CD4-positive, alpha-beta memory T cell (primary cell): ENCODE measurements around the gene RTBDN. TPM values are rescaled to one million over a fixed set of nuclear protein-coding genes. Genes with fewer than 3 reads are reported as not detected.
A peak's percentile ranks its signal among the peaks of the same experiment; 100 is the strongest.

Experiments used
- CTCF ChIA-PET: fragments of 350-600 bp; sonication (Branson Sonifier 250); formaldehyde crosslinking; loops from one replicate; lab custom pipeline; 2021; ENCODE audit warnings: inconsistent platforms; ENCODE audit not compliant: partially characterized antibody; lab: Charles Lee
- POLR2A ChIA-PET: fragments of 350-600 bp; sonication (Branson Sonifier 250); formaldehyde crosslinking; loops from one replicate; lab custom pipeline; 2021; ENCODE audit not compliant: partially characterized antibody; lab: Charles Lee
- DNase-seq, 5 donors: peaks; one replicate each; pipeline versions ENCODE4 v3.0.0 to v3.0.0-alpha.2; 2020 to 2022; ENCODE audit warnings: mixed read lengths in 1 of 5
- H3K27ac ChIP-seq: one replicate; pipeline ENCODE4 v1.7.0; 2013; ENCODE audit warnings: low read depth, low read length
- H3K27me3 ChIP-seq: 2 replicates; pipeline ENCODE4 v1.7.0; 2013; ENCODE audit warnings: mild to moderate bottlenecking, low read length, moderate library complexity; ENCODE audit not compliant: insufficient read depth
- H3K36me3 ChIP-seq: 2 replicates; pipeline ENCODE4 v1.7.0; 2013; ENCODE audit warnings: mild to moderate bottlenecking, low read length, moderate library complexity; ENCODE audit not compliant: insufficient read depth
- H3K4me1 ChIP-seq: 2 replicates; pipeline ENCODE4 v1.7.0; 2013; ENCODE audit warnings: mild to moderate bottlenecking, low read length, moderate library complexity; ENCODE audit not compliant: insufficient read depth
- H3K4me3 ChIP-seq, 2 donors: one replicate each; pipeline ENCODE4 v1.7.0; 2013; ENCODE audit warnings: low read length in 2 of 2, mild to moderate bottlenecking in 1 of 2
- H3K9me3 ChIP-seq, 2 donors: one replicate each; pipeline ENCODE4 v1.7.0; 2013; ENCODE audit warnings: low read length in 2 of 2, control low read depth in 1 of 2; ENCODE audit not compliant: control insufficient read depth in 1 of 2
- H3K27ac Mint-ChIP-seq, 7 donors: one replicate each; pipeline ENCODE4 v1.8.0; 2020 to 2021; ENCODE audit warnings: mixed read lengths in 7 of 7, mild to moderate bottlenecking in 6 of 7, inconsistent platforms in 3 of 7, moderate library complexity in 3 of 7
- H3K27me3 Mint-ChIP-seq, 2 donors: one replicate each; pipeline ENCODE4 v1.8.0; 2020 to 2021; ENCODE audit warnings: mixed read lengths in 2 of 2
- H3K36me3 Mint-ChIP-seq, 2 donors: one replicate each; pipeline ENCODE4 v1.8.0; 2020 to 2021; ENCODE audit warnings: mixed read lengths in 2 of 2, inconsistent platforms in 1 of 2, mild to moderate bottlenecking in 1 of 2
- H3K4me1 Mint-ChIP-seq, 4 donors: one replicate each; pipeline ENCODE4 v1.8.0; 2020 to 2021; ENCODE audit warnings: mixed read lengths in 4 of 4, mild to moderate bottlenecking in 1 of 4
- H3K4me3 Mint-ChIP-seq, 8 donors: one replicate each; pipeline ENCODE4 v1.8.0; 2020 to 2021; ENCODE audit warnings: mixed read lengths in 8 of 8, mild to moderate bottlenecking in 7 of 8, moderate library complexity in 6 of 8, inconsistent platforms in 3 of 8
- H3K9me3 Mint-ChIP-seq, 8 donors: one replicate each; pipeline ENCODE4 v1.8.0; 2020 to 2021; ENCODE audit warnings: mixed read lengths in 8 of 8, mild to moderate bottlenecking in 5 of 8, inconsistent platforms in 3 of 8, moderate library complexity in 1 of 8
- intact Hi-C: fragments of 100-400 bp; cut with micrococcal nuclease; formaldehyde crosslinking; loops from one replicate; pipeline ENCODE4 v1.15.1; 2023
- microRNA-seq: library from miRNA; unstranded; fragments of <30 nt; microRNA quantifications from one replicate; pipeline ENCODE4 v1.2.0, GENCODE V29; 2021; ENCODE audit warnings: borderline replicate concordance, borderline number of aligned reads, borderline microRNAs expressed, mixed read lengths
- polyA plus RNA-seq, 2 donors: library from polyadenylated mRNA; unstranded; fragments of 300-500 nt; fragmentation: Illumina TruSeq; gene quantifications; one replicate each; pipeline ENCODE4 v1.2.3, GENCODE V29; 2021
- total RNA-seq, 2 experiments: library from RNA; stranded (reverse); gene quantifications; one replicate each; pipeline ENCODE4 v1.2.3, GENCODE V29; 2021

RTBDN gene
- total and polyA plus RNA-seq, 4 experiments from 2014 or later: not detected

GRCh38 chr19:12779162-12779993 is 55.0 kb downstream of the RTBDN start:
- H3K27ac ChIP-seq: peak overlapping the region; percentile 86
- H3K36me3 Mint-ChIP-seq: peaks cover 0 to 2% of the 10 kb centered on the region in 2 donors
- no peaks in the 10 kb centered on the region for H3K9me3 ChIP-seq
- peaks cover 0 to 1% (median 0%) of the 10 kb centered on the region in 8 donors for H3K9me3 Mint-ChIP-seq
- H3K4me1 ChIP-seq: peaks cover 60% of the 10 kb centered on the region
- H3K4me3 ChIP-seq: no peak overlapping the region
- DNase-seq: no peak
- peak overlapping the region; percentile 12 to 92 (median 64) for H3K4me3 Mint-ChIP-seq
- intact Hi-C loops: no loop called here
- peaks cover 24 to 53% (median 35%) of the 10 kb centered on the region in 4 donors for H3K4me1 Mint-ChIP-seq
- ChIA-PET POLR2A (interaction anchor here (1.3 to 16.4 kb wide), 4 partner anchors 16 to 98 kb away, joined by 3 to 1162 read pairs (median 4); partner anchors contain the start of genes DHPS, GET3, JUNB and PRDX2), CTCF (interaction anchor here (2.6 to 27.8 kb wide), 2 partner anchors 9 to 19 kb away, joined by 14 to 906 read pairs; partner anchors contain the start of genes JUNB, PRDX2, RNASEH2A and THSD8)
- no peaks in the 10 kb centered on the region for H3K36me3 ChIP-seq
- peak overlapping the region; percentile 65 to 97 (median 94) for H3K27ac Mint-ChIP-seq
- no peaks in the 10 kb centered on the region for H3K27me3 Mint-ChIP-seq
- H3K27me3 ChIP-seq: no peaks in the 10 kb centered on the region

- no peak overlapping the region for H3K4me3 ChIP-seq
- ChIA-PET CTCF (interaction anchor here (0.7 to 27.8 kb wide), 4 partner anchors 9 to 20 kb away, joined by 3 to 906 read pairs (median 29); partner anchors contain the start of genes JUNB, PRDX2, RNASEH2A and THSD8), POLR2A (interaction anchor here (1.1 to 16.4 kb wide), 7 partner anchors 12 to 159 kb away, joined by 3 to 1162 read pairs (median 4); partner anchors contain the start of genes CALR, DHPS, GET3 and JUNB)
- Mint-ChIP-seq H3K4me1 (peaks cover 24 to 54% (median 35%) of the 10 kb centered on the region in 4 donors), H3K27me3 (no peaks in the 10 kb centered on the region), H3K4me3 (peak overlapping the region; percentile 85 to 92 (median 87)), H3K27ac (peak overlapping the region; percentile 92 to 97 (median 94)), H3K36me3 (peaks cover 0 to 2% of the 10 kb centered on the region in 2 donors), H3K9me3 (peaks cover 0 to 1% (median 0%) of the 10 kb centered on the region in 8 donors)
- H3K36me3 ChIP-seq: no peaks in the 10 kb centered on the region
- intact Hi-C loops: no loop called here
- no peak for DNase-seq
- H3K27me3 ChIP-seq: no peaks in the 10 kb centered on the region
- H3K4me1 ChIP-seq: peaks cover 54% of the 10 kb centered on the region
- H3K9me3 ChIP-seq: no peaks in the 10 kb centered on the region
- H3K27ac ChIP-seq: peak overlapping the region; percentile 86
These were observed 55.5 kb downstream of the RTBDN start for GRCh38 chr19:12778905-12779161.

- intact Hi-C loops: no loop called here
- ChIA-PET POLR2A (interaction anchor here (0.5 to 16.4 kb wide), 13 partner anchors 12 to 1621 kb away, joined by 3 to 1162 read pairs (median 3); partner anchors contain the start of genes CALR, DHPS, GET3 and JUNB), CTCF (interaction anchor here (0.7 to 27.8 kb wide), 5 partner anchors 10 to 69 kb away, joined by 3 to 906 read pairs (median 14); partner anchors contain the start of genes JUNB, PRDX2, RNASEH2A and THSD8)
- Mint-ChIP-seq H3K4me3 (peak overlapping the region; percentile 85 to 92 (median 87)), H3K4me1 (peaks cover 25 to 54% (median 35%) of the 10 kb centered on the region in 4 donors), H3K9me3 (peaks cover 0 to 1% (median 0%) of the 10 kb centered on the region in 8 donors), H3K36me3 (peaks cover 0 to 2% of the 10 kb centered on the region in 2 donors), H3K27ac (peak overlapping the region; percentile 92 to 97 (median 94)), H3K27me3 (no peaks in the 10 kb centered on the region)
- H3K36me3 ChIP-seq: no peaks in the 10 kb centered on the region
- peaks cover 49% of the 10 kb centered on the region for H3K4me1 ChIP-seq
- DNase-seq: peak in 4 of 5 donors; percentile 32 to 60 (median 45)
- H3K4me3 ChIP-seq: peak overlapping the region; percentile 69 to 76
- H3K9me3 ChIP-seq: no peaks in the 10 kb centered on the region
- H3K27me3 ChIP-seq: no peaks in the 10 kb centered on the region
- peak overlapping the region; percentile 86 for H3K27ac ChIP-seq
These were observed 56.1 kb downstream of the RTBDN start for GRCh38 chr19:12778017-12778904.

- Mint-ChIP-seq H3K36me3 (peaks cover 0 to 2% of the 10 kb centered on the region in 2 donors), H3K27ac (peak overlapping the region; percentile 92 to 97 (median 94)), H3K4me1 (peaks cover 25 to 52% (median 35%) of the 10 kb centered on the region in 4 donors), H3K9me3 (peaks cover 0 to 1% (median 0%) of the 10 kb centered on the region in 8 donors), H3K27me3 (no peaks in the 10 kb centered on the region), H3K4me3 (peak overlapping the region; percentile 85 to 92 (median 87))
- Histone ChIP-seq H3K36me3 (no peaks in the 10 kb centered on the region), H3K4me1 (peaks cover 42% of the 10 kb centered on the region), H3K4me3 (peak overlapping the region; percentile 69 to 76), H3K27ac (peak overlapping the region; percentile 86), H3K9me3 (no peaks in the 10 kb centered on the region), H3K27me3 (no peaks in the 10 kb centered on the region)
- DNase-seq: peak; percentile 77 to 83 (median 80)
- CTCF ChIA-PET: interaction anchor here (1.0 to 27.8 kb wide), 8 partner anchors 8 to 100 kb away, joined by 3 to 906 read pairs (median 10); partner anchors contain the start of genes JUNB, PRDX2, RNASEH2A and THSD8
- POLR2A ChIA-PET: interaction anchor here (0.5 to 16.4 kb wide), 11 partner anchors 11 to 1621 kb away, joined by 3 to 1162 read pairs (median 3); partner anchors contain the start of genes JUNB, PRDX2, RNASEH2A and THSD8
- intact Hi-C loops: loop anchor here (1.0 kb wide), 1 partner anchor 19 kb away; no protein-coding TSS in a partner anchor
These were observed 57.0 kb downstream of the RTBDN start for GRCh38 chr19:12777217-12778016.

Small RNA genes within 50 kb of the gene (microRNA-seq; reads per million reads assigned to microRNA genes)
- gene MIR5684 (not detected), gene MIR6794 (not detected)

Other genes with a start within 250 kb of the RTBDN start
- 10 to 100 TPM; 10.6 to 11.8 TPM for gene ZNF490, start 223.8 kb downstream of the RTBDN start, total RNA-seq
- 1 to 10 TPM; 2.2 to 4.3 TPM for gene ZNF490, start 223.8 kb downstream of the RTBDN start, polyA plus RNA-seq
- gene ZNF791, start 223.7 kb downstream of the RTBDN start, total RNA-seq: 10 to 100 TPM; 46.0 to 46.3 TPM
- gene ZNF791, start 223.7 kb downstream of the RTBDN start, polyA plus RNA-seq: 10 to 100 TPM; 11.5 to 17.2 TPM
- gene MAN2B1, start 167.8 kb downstream of the RTBDN start, total RNA-seq: 100 to 1,000 TPM; 137 to 141 TPM
- gene MAN2B1, start 167.8 kb downstream of the RTBDN start, polyA plus RNA-seq: 10 to 100 TPM; 45.0 to 76.4 TPM
- 10 to 100 TPM; 18.3 to 19.3 TPM for gene WDR83, start 167.8 kb downstream of the RTBDN start, total RNA-seq
- 10 to 100 TPM in 1 of 2 donors, 1 to 10 TPM in 1; 9.8 to 15.7 TPM for gene WDR83, start 167.8 kb downstream of the RTBDN start, polyA plus RNA-seq
- gene DHPS, start 152.7 kb downstream of the RTBDN start, total RNA-seq: 100 to 1,000 TPM; 195 to 197 TPM
- gene DHPS, start 152.7 kb downstream of the RTBDN start, polyA plus RNA-seq: 10 to 100 TPM; 77.3 to 91.7 TPM
- not detected for gene GNG14, start 146.6 kb downstream of the RTBDN start, total RNA-seq
- not detected for gene GNG14, start 146.6 kb downstream of the RTBDN start, polyA plus RNA-seq
- 1 to 10 TPM; 4.5 to 4.9 TPM for gene FBXW9, start 137.9 kb downstream of the RTBDN start, total RNA-seq
- 1 to 10 TPM; 4.9 to 8.1 TPM for gene FBXW9, start 137.9 kb downstream of the RTBDN start, polyA plus RNA-seq
- gene TNPO2, start 110.6 kb downstream of the RTBDN start, total RNA-seq: 10 to 100 TPM; 66.0 to 67.2 TPM
- 1 to 10 TPM in 1 of 2 donors, under 1 TPM in 1; 0.60 to 1.8 TPM for gene TNPO2, start 110.6 kb downstream of the RTBDN start, polyA plus RNA-seq
- gene TRIR, start 99.9 kb downstream of the RTBDN start, total RNA-seq: 100 to 1,000 TPM; 199 to 209 TPM
- gene TRIR, start 99.9 kb downstream of the RTBDN start, polyA plus RNA-seq: 100 to 1,000 TPM; 175 to 243 TPM
- gene GET3, start 97.1 kb downstream of the RTBDN start, total RNA-seq: 10 to 100 TPM; 30.8 to 34.5 TPM
- gene GET3, start 97.1 kb downstream of the RTBDN start, polyA plus RNA-seq: 100 to 1,000 TPM in 1 of 2 donors, 10 to 100 TPM in 1; 60.6 to 114 TPM
- not detected for gene BEST2, start 82.8 kb downstream of the RTBDN start, total RNA-seq
- not detected for gene BEST2, start 82.8 kb downstream of the RTBDN start, polyA plus RNA-seq
- gene HOOK2, start 59.0 kb downstream of the RTBDN start, total RNA-seq: 10 to 100 TPM; 23.3 to 24.2 TPM
- 1 to 10 TPM; 2.6 to 3.4 TPM for gene HOOK2, start 59.0 kb downstream of the RTBDN start, polyA plus RNA-seq
- 100 to 1,000 TPM; 103 to 106 TPM for gene JUNB, start 43.1 kb downstream of the RTBDN start, total RNA-seq
- 1,000 to 10,000 TPM in 1 of 2 donors, 100 to 1,000 TPM in 1; 771 to 3,132 TPM for gene JUNB, start 43.1 kb downstream of the RTBDN start, polyA plus RNA-seq
- gene PRDX2, start 32.8 kb downstream of the RTBDN start, total RNA-seq: 100 to 1,000 TPM; 116 to 120 TPM
- gene PRDX2, start 32.8 kb downstream of the RTBDN start, polyA plus RNA-seq: 100 to 1,000 TPM; 266 to 533 TPM
- 1 to 10 TPM; 2.2 to 3.2 TPM for gene THSD8, start 32.5 kb downstream of the RTBDN start, total RNA-seq
- gene THSD8, start 32.5 kb downstream of the RTBDN start, polyA plus RNA-seq: 1 to 10 TPM; 1.5 to 4.4 TPM
- gene RNASEH2A, start 28.0 kb downstream of the RTBDN start, total RNA-seq: 10 to 100 TPM; 10.5 to 12.6 TPM
- gene RNASEH2A, start 28.0 kb downstream of the RTBDN start, polyA plus RNA-seq: 10 to 100 TPM; 16.9 to 23.5 TPM
- gene MAST1, start 3.9 kb upstream of the RTBDN start, total RNA-seq: not detected
- gene MAST1, start 3.9 kb upstream of the RTBDN start, polyA plus RNA-seq: under 1 TPM in 1 of 2 donors, not detected in 1; 0.48 TPM
- gene DNASE2, start 46.9 kb upstream of the RTBDN start, total RNA-seq: 10 to 100 TPM; 31.6 to 32.8 TPM
- 10 to 100 TPM; 55.3 to 81.8 TPM for gene DNASE2, start 46.9 kb upstream of the RTBDN start, polyA plus RNA-seq
- gene KLF1, start 52.6 kb upstream of the RTBDN start, total RNA-seq: not detected
- gene KLF1, start 52.6 kb upstream of the RTBDN start, polyA plus RNA-seq: not detected
- 10 to 100 TPM; 63.9 to 66.1 TPM for gene GCDH, start 56.6 kb upstream of the RTBDN start, total RNA-seq
- gene GCDH, start 56.6 kb upstream of the RTBDN start, polyA plus RNA-seq: 10 to 100 TPM; 16.5 to 27.4 TPM
- under 1 TPM in 1 of 2 experiments, not detected in 1; 0.79 TPM for gene SYCE2, start 84.7 kb upstream of the RTBDN start, total RNA-seq
- gene SYCE2, start 84.7 kb upstream of the RTBDN start, polyA plus RNA-seq: not detected
- gene FARSA, start 99.1 kb upstream of the RTBDN start, total RNA-seq: 10 to 100 TPM; 53.8 to 59.1 TPM
- gene FARSA, start 99.1 kb upstream of the RTBDN start, polyA plus RNA-seq: 10 to 100 TPM; 63.2 to 68.1 TPM
- gene CALR, start 104.0 kb upstream of the RTBDN start, total RNA-seq: 100 to 1,000 TPM; 484 to 499 TPM
- gene CALR, start 104.0 kb upstream of the RTBDN start, polyA plus RNA-seq: 100 to 1,000 TPM in 1 of 2 donors, 10 to 100 TPM in 1; 87.5 to 151 TPM
- 10 to 100 TPM; 88.6 to 98.4 TPM for gene RAD23A, start 111.3 kb upstream of the RTBDN start, total RNA-seq
- 100 to 1,000 TPM in 1 of 2 donors, 10 to 100 TPM in 1; 77.0 to 105 TPM for gene RAD23A, start 111.3 kb upstream of the RTBDN start, polyA plus RNA-seq
- 10 to 100 TPM; 14.7 to 17.9 TPM for gene GADD45GIP1, start 122.6 kb upstream of the RTBDN start, total RNA-seq
- gene GADD45GIP1, start 122.6 kb upstream of the RTBDN start, polyA plus RNA-seq: 10 to 100 TPM; 61.0 to 65.1 TPM
- gene DAND5, start 135.0 kb upstream of the RTBDN start, total RNA-seq: not detected
- not detected for gene DAND5, start 135.0 kb upstream of the RTBDN start, polyA plus RNA-seq
- gene NFIX, start 160.9 kb upstream of the RTBDN start, total RNA-seq: 1 to 10 TPM; 4.0 to 5.4 TPM
- gene NFIX, start 160.9 kb upstream of the RTBDN start, polyA plus RNA-seq: under 1 TPM in 1 of 2 donors, not detected in 1; 0.09 TPM